ENCODE results near the gene CDC42BPG.

The CDC42BPG gene

DNA sequence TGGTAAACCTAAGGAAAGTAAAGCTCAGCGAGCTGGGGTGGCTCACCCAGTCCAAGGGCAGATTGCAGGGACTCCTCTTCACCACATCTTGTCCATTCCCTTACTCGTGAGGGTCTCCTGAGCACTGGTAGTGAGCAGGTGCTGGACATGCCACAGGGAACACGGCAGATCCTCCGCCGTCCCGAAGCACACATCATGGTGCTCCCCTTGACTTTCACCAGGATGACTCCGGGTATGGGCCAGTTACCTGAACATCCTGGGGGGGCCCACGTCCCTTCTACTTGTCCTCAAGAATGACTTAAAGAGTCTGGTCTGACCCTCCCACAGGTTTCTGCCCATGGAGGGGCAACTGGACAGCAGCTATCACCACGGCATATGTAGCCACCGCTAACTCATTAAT is 58.1 kb downstream of the CDC42BPG start:
- ChIA-PET CTCF (interaction anchor here (0.6 to 2.0 kb wide), 7 partner anchors 11 to 406 kb away, joined by 3 to 8 read pairs (median 4); partner anchors contain the start of gene PPP2R5B), POLR2A (no interaction called here)
- Histone ChIP-seq H3K36me3 (ENCODE audit: control insufficient read depth in 2 of 2, insufficient read depth in 1 of 2, low read length in 2 of 2) (peaks cover 0 to 13% of the 10 kb centered on the region in 2 experiments; a peak in 1 of 3 replicates), H3K4me3 (ENCODE audit: low read depth, low read length) (no peak overlapping the region), H3K9me3 (ENCODE audit: control insufficient read depth, insufficient read depth, low read depth, low read length) (no peaks in the 10 kb centered on the region), H3K27ac (ENCODE audit: extremely low read depth, low read depth, low read length) (no peak overlapping the region), H3K4me1 (ENCODE audit: control insufficient read depth, insufficient read depth, low read length) (no peaks in the 10 kb centered on the region)
- TF ChIP-seq REPIN1 (tag by site-specific recombination; IDR thresholded peaks at IDR 0.05; ENCODE audit: low read depth) = no peak
- TF ChIP-seq ZNF670 (tag by site-specific recombination; IDR thresholded peaks at IDR 0.05; ENCODE audit: low read depth) = no peak
- no peak for TF ChIP-seq ZNF560 (tag by site-specific recombination; IDR thresholded peaks at IDR 0.05; ENCODE audit: borderline replicate concordance)
- no peak for TF ChIP-seq SALL2 (tag by site-specific recombination; IDR thresholded peaks at IDR 0.05; ENCODE audit: borderline replicate concordance)
- TF ChIP-seq ZNF555 (tag by site-specific recombination; conservative IDR thresholded peaks at IDR 0.05) = no peak
- no peak for TF ChIP-seq ZNF585B (tag by site-specific recombination; IDR thresholded peaks at IDR 0.05)
- TF ChIP-seq KLF16 (tag by site-specific recombination; IDR thresholded peaks at IDR 0.05) = no peak
- no peak for TF ChIP-seq ZNF184 (tag by site-specific recombination; IDR thresholded peaks at IDR 0.05)
- TF ChIP-seq ZNF571 (tag by site-specific recombination; IDR thresholded peaks at IDR 0.05) = no peak
- no peak for TF ChIP-seq ZNF169 (tag by site-specific recombination; IDR thresholded peaks at IDR 0.05)
- TF ChIP-seq ELK4 (IDR thresholded peaks at IDR 0.05; ENCODE audit: borderline replicate concordance, low read depth, low read length) = no peak
- no peak for TF ChIP-seq ZNF324 (tag by site-specific recombination; IDR thresholded peaks at IDR 0.05)
- TF ChIP-seq, protein P1, sequence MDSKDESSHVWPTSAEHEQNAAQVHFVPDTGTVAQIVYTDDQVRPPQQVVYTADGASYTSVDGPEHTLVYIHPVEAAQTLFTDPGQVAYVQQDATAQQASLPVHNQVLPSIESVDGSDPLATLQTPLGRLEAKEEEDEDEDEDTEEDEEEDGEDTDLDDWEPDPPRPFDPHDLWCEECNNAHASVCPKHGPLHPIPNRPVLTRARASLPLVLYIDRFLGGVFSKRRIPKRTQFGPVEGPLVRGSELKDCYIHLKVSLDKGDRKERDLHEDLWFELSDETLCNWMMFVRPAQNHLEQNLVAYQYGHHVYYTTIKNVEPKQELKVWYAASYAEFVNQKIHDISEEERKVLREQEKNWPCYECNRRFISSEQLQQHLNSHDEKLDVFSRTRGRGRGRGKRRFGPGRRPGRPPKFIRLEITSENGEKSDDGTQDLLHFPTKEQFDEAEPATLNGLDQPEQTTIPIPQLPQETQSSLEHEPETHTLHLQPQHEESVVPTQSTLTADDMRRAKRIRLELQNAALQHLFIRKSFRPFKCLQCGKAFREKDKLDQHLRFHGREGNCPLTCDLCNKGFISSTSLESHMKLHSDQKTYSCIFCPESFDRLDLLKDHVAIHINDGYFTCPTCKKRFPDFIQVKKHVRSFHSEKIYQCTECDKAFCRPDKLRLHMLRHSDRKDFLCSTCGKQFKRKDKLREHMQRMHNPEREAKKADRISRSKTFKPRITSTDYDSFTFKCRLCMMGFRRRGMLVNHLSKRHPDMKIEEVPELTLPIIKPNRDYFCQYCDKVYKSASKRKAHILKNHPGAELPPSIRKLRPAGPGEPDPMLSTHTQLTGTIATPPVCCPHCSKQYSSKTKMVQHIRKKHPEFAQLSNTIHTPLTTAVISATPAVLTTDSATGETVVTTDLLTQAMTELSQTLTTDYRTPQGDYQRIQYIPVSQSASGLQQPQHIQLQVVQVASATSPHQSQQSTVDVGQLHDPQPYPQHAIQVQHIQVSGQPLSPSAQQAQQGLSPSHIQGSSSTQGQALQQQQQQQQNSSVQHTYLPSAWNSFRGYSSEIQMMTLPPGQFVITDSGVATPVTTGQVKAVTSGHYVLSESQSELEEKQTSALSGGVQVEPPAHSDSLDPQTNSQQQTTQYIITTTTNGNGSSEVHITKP (tag by site-specific recombination; IDR thresholded peaks at IDR 0.05) = no peak
- TF ChIP-seq FEZF1 (tag by site-specific recombination; IDR thresholded peaks at IDR 0.05) = no peak
- no peak for TF ChIP-seq ZNF140 (tag by site-specific recombination; IDR thresholded peaks at IDR 0.05)
- no peak for TF ChIP-seq ZFHX2 (tag by site-specific recombination; conservative IDR thresholded peaks at IDR 0.05)
- TF ChIP-seq ZNF626 (tag by site-specific recombination; IDR thresholded peaks at IDR 0.05) = no peak
- TF ChIP-seq PRDM1 (tag by site-specific recombination; IDR thresholded peaks at IDR 0.05) = no peak
- TF ChIP-seq, protein P2, sequence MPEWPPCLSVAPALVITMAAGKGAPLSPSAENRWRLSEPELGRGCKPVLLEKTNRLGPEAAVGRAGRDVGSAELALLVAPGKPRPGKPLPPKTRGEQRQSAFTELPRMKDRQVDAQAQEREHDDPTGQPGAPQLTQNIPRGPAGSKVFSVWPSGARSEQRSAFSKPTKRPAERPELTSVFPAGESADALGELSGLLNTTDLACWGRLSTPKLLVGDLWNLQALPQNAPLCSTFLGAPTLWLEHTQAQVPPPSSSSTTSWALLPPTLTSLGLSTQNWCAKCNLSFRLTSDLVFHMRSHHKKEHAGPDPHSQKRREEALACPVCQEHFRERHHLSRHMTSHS (tag by site-specific recombination; IDR thresholded peaks at IDR 0.05) = no peak

- Histone ChIP-seq H3K4me3 (ENCODE audit: low read depth, low read length) (no peak overlapping the region), H3K27ac (ENCODE audit: extremely low read depth, low read depth, low read length) (no peak overlapping the region), H3K4me1 (ENCODE audit: control insufficient read depth, insufficient read depth, low read length) (no peaks in the 10 kb centered on the region), H3K36me3 (ENCODE audit: control insufficient read depth in 2 of 2, insufficient read depth in 1 of 2, low read length in 2 of 2) (peaks cover 0 to 11% of the 10 kb centered on the region in 2 experiments; a peak in 1 of 3 replicates), H3K9me3 (ENCODE audit: control insufficient read depth, insufficient read depth, low read depth, low read length) (no peaks in the 10 kb centered on the region)
- TF ChIP-seq SCRT2 (tag by site-specific recombination; IDR thresholded peaks at IDR 0.05) (peak; percentile 73), ZNF571 (tag by site-specific recombination; IDR thresholded peaks at IDR 0.05) (no peak), SETDB1 (IDR thresholded peaks at IDR 0.05; ENCODE audit: insufficient read length, low read length) (no peak), ZNF155 (tag by site-specific recombination; IDR thresholded peaks at IDR 0.05) (no peak), ZNF146 (tag by site-specific recombination; IDR thresholded peaks at IDR 0.05) (peak; percentile 77; the same call in 1 of the 2 replicates)
- CTCF ChIA-PET = interaction anchor here (0.6 to 2.0 kb wide), 8 partner anchors 9 to 295 kb away, joined by 3 to 8 read pairs (median 3); no protein-coding TSS in a partner anchor
- POLR2A ChIA-PET = interaction anchor here (0.6 kb wide), 1 partner anchor 13 kb away, joined by 7 read pairs; no protein-coding TSS in a partner anchor
Measured at GRCh38 chr11:64784813-64785581, 59.5 kb downstream of the CDC42BPG start.

All from HEK293 (cell line).